H7 (cell line): ENCODE measurements around the gene CYTL1. TPM values are rescaled to one million over a fixed set of nuclear protein-coding genes. Genes with fewer than 3 reads are reported as not detected.
"Not testable (repeated sequence)": the region's sequence is repeated elsewhere in the genome, so short reads cannot be mapped to it uniquely, and the experiment has no call there.

Experiments
- DNase-seq: peaks from one replicate; pipeline ENCODE4 v3.0.0; 2012
- H3K27me3 ChIP-seq: 2 replicates; pipeline ENCODE4 v1.6.0; 2011; ENCODE audit warnings: mild to moderate bottlenecking, low read length; ENCODE audit not compliant: control insufficient read depth, insufficient read depth
- H3K36me3 ChIP-seq: replicated peaks from 2 replicates; pipeline ENCODE4 v1.5.1; 2011; ENCODE audit warnings: low read length; ENCODE audit not compliant: control insufficient read depth, insufficient read depth
- H3K4me3 ChIP-seq: 2 replicates; pipeline ENCODE4 v1.5.1; 2011; ENCODE audit warnings: low read depth, mild to moderate bottlenecking, control low read depth, low read length, moderate library complexity; ENCODE audit not compliant: insufficient read depth
- total RNA-seq: library from RNA; depleted of rRNA; stranded (reverse); fragments of >200 nt; shearing (Covaris generic); gene quantifications from 2 replicates; pipeline ENCODE4 v1.2.3, GENCODE V29; 2014; rRNA removed

CYTL1 gene, protein sequence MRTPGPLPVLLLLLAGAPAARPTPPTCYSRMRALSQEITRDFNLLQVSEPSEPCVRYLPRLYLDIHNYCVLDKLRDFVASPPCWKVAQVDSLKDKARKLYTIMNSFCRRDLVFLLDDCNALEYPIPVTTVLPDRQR
- total RNA-seq = 1.5 and 3.5 TPM in 2 replicates

- no peaks in the 10 kb centered on the region for H3K36me3 ChIP-seq
- no peaks in the 10 kb centered on the region; the same call in 1 of the 2 replicates for H3K27me3 ChIP-seq
- peak within 1 kb of the TSS; percentile 39 for H3K4me3 ChIP-seq
- peak; percentile 81 for DNase-seq
Measured at GRCh38 chr4:5019274-5019673, at the start of gene CYTL1. CYTL1 (minus strand) TSS chr4:5019458; CDS start chr4:5019445, 13 bp downstream.

GRCh38 chr4:5067908-5068307, 48.6 kb upstream of the CYTL1 start:
- no peaks in the 10 kb centered on the region for H3K27me3 ChIP-seq
- no peaks in the 10 kb centered on the region for H3K36me3 ChIP-seq
- no peak overlapping the region for H3K4me3 ChIP-seq
- no peak for DNase-seq

- not testable (repeated sequence) for H3K4me3 ChIP-seq, H3K27me3 ChIP-seq, DNase-seq, H3K36me3 ChIP-seq
Measured at GRCh38 chr4:5066968-5067367, 47.7 kb upstream of the CYTL1 start.

GRCh38 chr4:5066101-5066500, 46.8 kb upstream of the CYTL1 start:
- Histone ChIP-seq H3K36me3 (no peaks in the 10 kb centered on the region), H3K4me3 (no peak overlapping the region), H3K27me3 (no peaks in the 10 kb centered on the region)
- DNase-seq = no peak

DNA sequence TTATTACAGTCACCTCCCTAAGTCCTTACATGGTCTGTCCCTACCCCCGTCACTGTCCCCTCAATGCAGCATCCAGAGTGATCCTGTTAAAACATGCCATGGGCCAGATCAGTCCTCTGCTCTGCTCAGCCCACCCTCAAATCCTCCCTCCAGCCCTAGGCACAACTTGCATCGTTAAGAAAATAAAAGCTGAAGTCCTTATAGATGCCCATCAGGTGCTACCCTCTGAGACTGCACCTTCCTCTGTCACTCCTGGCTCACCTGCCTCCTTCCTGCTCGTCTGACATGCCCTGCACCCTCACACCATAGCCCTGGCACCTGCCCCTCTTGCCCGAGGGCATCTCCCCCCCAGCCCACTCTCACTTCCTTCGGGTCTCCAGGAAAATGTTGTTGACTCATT, 36.2 kb upstream of the CYTL1 start:
- no peak overlapping the region for H3K4me3 ChIP-seq
- no peak for DNase-seq
- no peaks in the 10 kb centered on the region for H3K36me3 ChIP-seq
- H3K27me3 ChIP-seq = peaks cover 30% of the 10 kb centered on the region

GRCh38 chr4:5054532-5054931, 35.3 kb upstream of the CYTL1 start:
- DNase-seq = no peak
- Histone ChIP-seq H3K27me3 (peaks cover 30% of the 10 kb centered on the region), H3K4me3 (no peak overlapping the region), H3K36me3 (no peaks in the 10 kb centered on the region)

DNA sequence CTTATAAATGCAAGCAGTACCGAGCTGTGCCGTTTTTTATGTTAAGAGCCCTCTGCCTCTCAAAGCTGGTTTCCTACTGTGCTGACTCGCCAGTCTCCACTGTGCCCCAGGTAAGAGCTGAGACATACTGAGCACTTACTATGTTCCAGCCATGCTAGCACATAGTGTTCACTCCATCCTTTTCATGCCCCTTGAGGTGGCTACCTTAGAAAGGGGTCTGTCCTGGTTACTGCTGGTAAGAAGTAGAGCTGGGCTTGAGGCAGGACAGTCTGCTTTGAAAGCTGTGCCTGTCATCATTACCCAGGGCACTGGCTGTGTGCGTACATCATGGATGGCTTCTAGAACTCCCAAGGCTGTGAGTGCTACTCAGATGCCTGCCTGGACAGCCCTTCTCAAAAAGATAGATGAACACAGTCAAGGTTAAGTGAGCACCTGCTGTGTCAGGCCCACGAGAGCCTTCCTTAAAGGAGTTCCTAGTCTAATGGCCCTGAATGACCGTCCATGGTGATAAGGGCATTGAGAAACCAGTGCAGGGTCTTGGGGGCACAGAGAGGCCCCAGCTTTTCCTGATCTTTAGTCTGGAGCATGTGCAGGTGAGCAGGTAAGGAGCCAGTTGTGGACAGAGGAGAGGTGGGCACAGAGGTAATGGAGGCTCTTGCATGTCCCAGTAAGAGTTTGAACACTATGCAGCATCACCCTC, 33.6 kb upstream of the CYTL1 start:
- H3K36me3 ChIP-seq = no peaks in the 10 kb centered on the region
- no peak overlapping the region for H3K4me3 ChIP-seq
- no peak for DNase-seq
- peaks cover 30% of the 10 kb centered on the region for H3K27me3 ChIP-seq

DNA sequence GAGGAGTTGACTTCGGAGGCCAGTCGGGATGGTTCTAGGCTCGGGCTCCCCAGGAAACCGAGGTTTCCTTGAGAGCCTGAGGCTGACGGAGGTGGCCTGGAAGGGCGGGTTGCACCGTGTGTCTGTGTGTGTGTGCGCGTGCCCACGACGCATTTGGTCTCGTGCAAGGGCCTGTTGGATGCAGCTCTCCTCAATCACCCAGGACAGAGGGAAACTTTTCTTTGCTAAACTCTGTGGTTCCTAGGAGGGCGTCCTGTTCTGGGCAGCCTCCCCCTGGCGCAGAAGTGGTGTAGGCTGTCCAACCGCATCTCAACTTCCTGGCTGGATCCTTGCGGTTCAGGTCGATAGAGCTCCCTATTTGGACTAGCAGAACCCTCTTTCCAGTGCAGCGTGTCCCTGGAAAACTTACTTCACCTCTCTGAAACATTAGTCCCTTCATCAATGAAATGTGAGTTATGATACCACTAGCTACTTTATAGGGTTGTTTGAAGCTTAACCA, 33.0 kb upstream of the CYTL1 start:
- H3K27me3 ChIP-seq = peaks cover 30% of the 10 kb centered on the region
- H3K36me3 ChIP-seq = no peaks in the 10 kb centered on the region
- peak overlapping the region; percentile 61 for H3K4me3 ChIP-seq
- DNase-seq = peak; percentile 30

GRCh38 chr4:5051278-5052203, 32.3 kb upstream of the CYTL1 start, which contains the start of gene STK32B:
STK32B (plus strand) TSS chr4:5051480.
- Histone ChIP-seq H3K4me3 (peak within 1 kb of the TSS; percentile 61), H3K27me3 (peaks cover 30% of the 10 kb centered on the region), H3K36me3 (no peaks in the 10 kb centered on the region)
- peak; percentile 87 for DNase-seq

DNA sequence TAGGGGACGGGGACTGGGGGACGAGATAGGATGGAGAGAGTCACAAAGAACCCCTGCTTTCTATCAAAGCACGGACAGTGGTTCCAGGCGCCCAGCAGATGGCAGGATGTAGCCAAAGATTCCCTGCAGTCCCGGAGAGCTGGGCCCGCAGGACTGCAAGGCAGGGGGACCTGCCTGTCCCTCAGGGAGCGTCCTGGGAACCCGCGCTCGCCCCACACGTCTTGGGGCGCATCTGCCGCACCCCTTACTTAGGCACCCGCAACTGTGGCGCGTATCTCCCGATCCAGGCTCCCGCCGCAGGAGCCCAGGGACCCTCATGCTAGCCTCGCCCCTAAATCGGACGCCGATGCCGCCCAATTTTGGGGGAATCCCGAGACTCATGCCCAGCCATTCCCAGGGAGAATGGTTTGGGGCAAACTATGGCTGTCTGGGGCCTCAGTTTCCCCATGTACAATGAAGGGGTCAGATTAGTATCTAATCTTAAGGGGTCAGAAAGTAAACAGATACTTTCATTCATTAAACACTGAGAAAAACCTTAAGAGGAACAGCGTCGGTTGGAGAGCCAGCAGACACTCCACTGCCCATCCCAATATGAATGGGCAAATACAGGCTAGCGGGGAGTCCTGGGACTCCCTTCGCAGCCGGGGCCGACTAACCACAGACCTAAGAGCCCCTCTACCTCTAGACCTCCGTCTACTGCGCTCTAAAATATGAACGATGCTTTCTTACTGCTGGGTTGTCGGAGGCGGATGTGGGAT, 31.4 kb upstream of the CYTL1 start:
- peak; percentile 89 for DNase-seq
- H3K27me3 ChIP-seq = peaks cover 30% of the 10 kb centered on the region
- no peaks in the 10 kb centered on the region for H3K36me3 ChIP-seq
- peak overlapping the region; percentile 61 for H3K4me3 ChIP-seq

GRCh38 chr4:5048721-5049120, 29.5 kb upstream of the CYTL1 start:
- no peak for DNase-seq
- no peaks in the 10 kb centered on the region for H3K36me3 ChIP-seq

GRCh38 chr4:5045097-5045496, 25.8 kb upstream of the CYTL1 start:
- DNase-seq = peak; percentile 6
- Histone ChIP-seq H3K4me3 (no peak overlapping the region), H3K36me3 (no peaks in the 10 kb centered on the region), H3K27me3 (no peaks in the 10 kb centered on the region)

More at GRCh38 chr4:5048721-5049120, 29.5 kb upstream of the CYTL1 start:
- no peak overlapping the region for H3K4me3 ChIP-seq
- H3K27me3 ChIP-seq = peaks cover 30% of the 10 kb centered on the region

GRCh38 chr4:5044341-5044740, 25.1 kb upstream of the CYTL1 start:
- no peak for DNase-seq
- H3K36me3 ChIP-seq = no peaks in the 10 kb centered on the region
- no peak overlapping the region for H3K4me3 ChIP-seq
- H3K27me3 ChIP-seq = no peaks in the 10 kb centered on the region

DNA sequence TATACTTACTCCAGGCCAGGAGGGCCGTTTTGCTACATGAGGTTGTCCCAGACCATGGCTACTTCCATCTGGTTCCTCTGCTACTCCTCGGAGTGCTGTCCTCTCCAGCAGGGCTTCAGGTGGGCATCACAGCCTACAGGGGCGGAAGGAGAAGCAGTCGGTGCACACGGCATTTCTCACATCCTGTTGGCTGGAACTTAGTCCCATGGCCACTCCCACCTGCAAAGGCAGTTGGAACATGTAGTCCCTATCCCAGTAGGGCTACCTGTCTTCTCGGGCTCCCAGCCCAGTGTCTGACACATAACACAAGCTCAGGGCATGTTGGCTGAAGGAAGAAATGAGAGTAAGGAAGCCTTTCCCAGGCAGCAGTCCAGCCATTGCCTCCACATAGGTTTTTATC, 24.3 kb upstream of the CYTL1 start:
- Histone ChIP-seq H3K27me3 (no peaks in the 10 kb centered on the region), H3K36me3 (no peaks in the 10 kb centered on the region), H3K4me3 (no peak overlapping the region)
- peak; percentile 38 for DNase-seq
